ENCODE data around the gene COQ7.

The COQ7 gene

GRCh38 chr16:19086322-19087199, 19.1 kb downstream of the COQ7 start:
- peak; percentile 66 for DNase-seq

GRCh38 chr16:19088341-19088916, 21.0 kb downstream of the COQ7 start:
- DNase-seq = no peak

GRCh38 chr16:19089410-19089955, 22.1 kb downstream of the COQ7 start:
- DNase-seq = no peak

GRCh38 chr16:19090916-19091315, 23.5 kb downstream of the COQ7 start:
- no peak for DNase-seq

- DNase-seq = no peak
These were observed 25.4 kb downstream of the COQ7 start for GRCh38 chr16:19092653-19093410.

GRCh38 chr16:19093631-19094541, 26.5 kb downstream of the COQ7 start:
- DNase-seq = no peak

GRCh38 chr16:19094542-19095365, 27.3 kb downstream of the COQ7 start:
- DNase-seq = no peak

GRCh38 chr16:19095654-19096053, 28.2 kb downstream of the COQ7 start:
- DNase-seq = no peak

- no peak for DNase-seq
These were observed 30.8 kb downstream of the COQ7 start for GRCh38 chr16:19098173-19098572.

GRCh38 chr16:19102187-19102872, 34.9 kb downstream of the COQ7 start:
- no peak for DNase-seq

GRCh38 chr16:19104607-19105006, 37.2 kb downstream of the COQ7 start:
- DNase-seq = no peak

- no peak for DNase-seq
These were observed 37.7 kb downstream of the COQ7 start for GRCh38 chr16:19105131-19105530.

- no peak for DNase-seq
These were observed 38.6 kb downstream of the COQ7 start for GRCh38 chr16:19105891-19106624.

GRCh38 chr16:19106625-19107020, 39.2 kb downstream of the COQ7 start:
- DNase-seq = no peak

- no peak for DNase-seq
These were observed 41.2 kb downstream of the COQ7 start for GRCh38 chr16:19108409-19109287.

- DNase-seq = no peak
These were observed 41.9 kb downstream of the COQ7 start for GRCh38 chr16:19109288-19109664.

- DNase-seq = no peak
These were observed 43.3 kb downstream of the COQ7 start for GRCh38 chr16:19110537-19111360.

- DNase-seq = no peak
These were observed 44.6 kb downstream of the COQ7 start for GRCh38 chr16:19112099-19112407.
